ENCODE data around the gene IDUA. TPM values are rescaled to one million over a fixed set of nuclear protein-coding genes. Genes with fewer than 3 reads are reported as not detected.
A peak's percentile ranks its signal among the peaks of the same experiment; 100 is the strongest.
"Not testable (repeated sequence)": the region's sequence is repeated elsewhere in the genome, so short reads cannot be mapped to it uniquely, and the experiment has no call there.

IDUA gene
- total RNA-seq (2014; rRNA removed): 15.8 and 16.8 TPM in 2 replicates
- polyA plus RNA-seq (2012): 5.7 TPM

DNA sequence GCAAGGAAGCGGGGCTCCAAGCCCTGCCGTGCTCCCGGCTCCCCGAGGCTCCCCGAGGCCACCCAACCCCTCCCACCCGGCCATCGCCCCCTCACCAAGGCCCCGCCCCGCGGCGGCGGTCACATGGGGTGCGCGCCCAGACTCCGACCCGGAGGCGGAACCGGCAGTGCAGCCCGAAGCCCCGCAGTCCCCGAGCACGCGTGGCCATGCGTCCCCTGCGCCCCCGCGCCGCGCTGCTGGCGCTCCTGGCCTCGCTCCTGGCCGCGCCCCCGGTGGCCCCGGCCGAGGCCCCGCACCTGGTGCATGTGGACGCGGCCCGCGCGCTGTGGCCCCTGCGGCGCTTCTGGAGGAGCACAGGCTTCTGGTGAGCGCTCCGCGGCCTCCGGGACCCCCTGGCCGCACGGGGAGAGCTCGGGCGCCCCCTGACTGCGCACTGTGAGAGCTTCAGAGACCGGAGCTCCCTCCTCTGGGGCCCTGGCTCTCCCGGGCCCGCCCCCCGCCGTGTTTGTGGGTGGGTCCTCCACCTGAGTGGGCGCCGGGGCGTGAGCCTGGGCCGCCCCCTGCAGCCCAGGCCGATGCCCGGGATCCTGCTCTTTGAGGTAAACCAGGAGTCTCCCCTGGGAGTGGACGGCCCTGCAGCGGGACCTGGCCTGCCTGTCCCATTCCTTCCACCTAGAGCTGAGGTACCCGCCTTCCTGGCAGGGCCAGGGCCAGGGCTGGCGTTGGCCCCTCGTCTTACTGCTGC lies at the start of gene IDUA:
IDUA (plus strand) TSS at position 166 of the 745 bp plus-strand sequence; CDS start at position 207, 41 bp downstream.
- peak; percentile 63 for DNase-seq (ENCODE audit: low read depth)

DNA sequence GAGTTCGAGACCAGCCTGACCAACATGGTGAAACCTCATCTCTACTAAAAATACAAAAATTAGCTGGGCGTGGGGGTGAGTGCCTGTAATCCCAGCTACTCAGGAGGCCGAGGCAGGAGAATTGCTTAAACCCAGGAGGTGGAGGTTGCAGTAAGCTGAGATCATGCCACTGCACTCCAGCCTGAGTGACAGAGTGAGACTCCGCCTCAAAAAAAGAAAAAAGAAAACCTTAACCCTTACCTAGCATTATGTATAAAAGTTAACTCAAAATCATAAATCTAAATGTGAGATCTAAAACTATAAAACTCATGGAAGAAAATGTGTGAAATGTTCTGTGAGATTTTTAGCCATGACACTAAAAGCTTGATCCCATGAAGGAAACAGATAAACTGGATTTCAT lies 47.3 kb upstream of the IDUA start:
- DNase-seq (ENCODE audit: low read depth): not testable (repeated sequence)

DNA sequence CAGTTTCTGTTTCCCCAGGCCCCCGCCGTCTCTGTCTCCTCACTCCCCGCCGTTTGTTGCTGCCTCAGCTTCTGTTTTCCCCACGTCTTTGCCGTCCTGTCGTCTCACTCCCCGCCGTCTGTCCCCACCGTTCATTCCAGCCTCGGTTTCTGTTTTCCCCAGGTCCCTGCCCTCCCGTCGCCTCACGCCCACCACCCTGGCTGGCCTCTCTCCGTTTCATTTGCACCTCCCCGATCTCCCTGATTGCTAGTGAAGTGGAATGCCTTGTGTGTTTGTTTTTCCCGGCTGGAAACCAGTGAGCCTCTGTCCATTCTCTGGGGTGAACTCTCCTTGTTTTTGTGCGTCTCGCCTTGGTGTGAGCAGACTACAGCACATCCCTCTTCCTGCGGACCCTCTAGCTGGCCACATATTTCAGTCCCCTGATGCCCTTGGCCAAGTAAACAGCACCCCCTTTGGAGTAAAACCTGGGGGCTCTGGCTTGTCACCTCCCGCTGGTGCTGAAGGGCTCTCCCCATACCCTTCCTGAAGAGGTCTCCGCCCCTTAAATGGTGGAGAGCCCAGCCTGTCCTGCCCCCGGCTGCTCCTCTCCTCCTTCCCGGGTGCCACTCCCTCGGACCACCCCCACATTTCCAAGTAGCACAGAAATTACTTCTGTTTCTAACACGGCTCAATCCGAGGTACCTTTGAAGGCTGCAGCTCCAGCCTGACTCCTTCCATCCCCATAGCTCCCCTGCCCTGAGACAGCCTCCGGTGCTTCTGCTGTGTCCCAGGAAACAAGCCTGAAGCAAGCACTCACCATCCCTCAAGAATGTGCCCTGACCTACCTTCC lies 41.4 kb upstream of the IDUA start:
- no peak for DNase-seq (ENCODE audit: low read depth)

DNA sequence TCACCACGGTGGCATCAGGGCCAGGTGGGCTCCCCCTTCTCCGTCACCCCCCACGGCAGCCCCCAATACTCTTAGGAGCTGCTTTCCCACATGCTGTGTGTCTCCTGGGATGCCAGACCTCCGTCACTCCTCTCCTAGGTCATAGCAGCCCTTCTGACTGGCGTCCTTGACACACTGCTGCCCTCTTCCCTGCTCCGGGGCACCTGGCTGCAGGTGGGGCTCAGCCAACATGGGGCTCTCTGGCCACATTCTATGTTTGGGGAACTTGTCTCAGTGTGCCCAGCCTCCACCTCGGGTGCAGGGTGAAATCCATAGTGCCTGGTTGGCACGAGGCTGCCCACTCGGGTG lies 40.8 kb upstream of the IDUA start:
- no peak for DNase-seq (ENCODE audit: low read depth)

DNA sequence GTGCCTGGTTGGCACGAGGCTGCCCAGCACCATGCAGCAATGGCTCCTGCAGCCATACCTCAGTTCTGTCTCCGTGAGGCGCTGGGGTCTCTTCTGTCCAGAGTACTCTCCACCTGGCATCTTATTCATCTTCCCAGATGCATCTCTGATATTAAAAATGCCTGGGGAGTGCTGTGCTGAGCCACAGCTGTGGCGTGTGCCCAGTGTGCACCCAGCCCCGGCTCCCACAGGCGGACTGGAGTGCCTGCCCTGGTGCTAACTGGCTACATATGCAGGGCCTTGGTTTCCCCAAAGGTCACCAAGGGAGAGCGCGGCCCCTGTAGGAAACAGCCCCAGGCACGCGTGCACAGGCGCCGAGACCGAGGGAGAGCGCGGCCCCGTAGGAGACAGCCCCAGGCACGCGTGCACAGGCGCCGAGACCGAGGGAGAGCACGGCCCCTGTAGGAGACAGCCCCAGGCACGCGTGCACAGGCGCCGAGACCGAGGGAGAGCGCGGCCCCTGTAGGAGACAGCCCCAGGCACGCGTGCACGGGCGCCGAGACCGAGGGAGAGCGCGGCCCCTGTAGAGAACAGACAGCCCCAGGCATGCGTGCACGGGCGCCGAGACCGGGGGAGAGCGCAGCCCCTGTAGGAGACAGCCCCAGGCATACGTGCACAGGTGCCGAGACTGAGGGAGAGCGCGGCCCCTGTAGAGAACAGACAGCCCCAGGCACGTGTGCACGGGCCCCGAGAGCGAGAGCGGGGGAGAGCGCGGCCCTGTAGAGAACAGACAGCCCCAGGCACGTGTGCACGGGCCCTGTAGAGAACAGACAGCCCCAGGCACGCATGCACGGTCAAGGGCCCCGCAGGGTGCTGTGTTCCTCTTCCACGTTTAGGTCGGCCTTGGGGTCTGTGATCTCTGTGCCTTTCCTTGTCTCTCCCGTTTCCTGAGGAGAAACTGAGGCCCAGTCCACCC lies 40.0 kb upstream of the IDUA start:
- no peak for DNase-seq (ENCODE audit: low read depth)

DNA sequence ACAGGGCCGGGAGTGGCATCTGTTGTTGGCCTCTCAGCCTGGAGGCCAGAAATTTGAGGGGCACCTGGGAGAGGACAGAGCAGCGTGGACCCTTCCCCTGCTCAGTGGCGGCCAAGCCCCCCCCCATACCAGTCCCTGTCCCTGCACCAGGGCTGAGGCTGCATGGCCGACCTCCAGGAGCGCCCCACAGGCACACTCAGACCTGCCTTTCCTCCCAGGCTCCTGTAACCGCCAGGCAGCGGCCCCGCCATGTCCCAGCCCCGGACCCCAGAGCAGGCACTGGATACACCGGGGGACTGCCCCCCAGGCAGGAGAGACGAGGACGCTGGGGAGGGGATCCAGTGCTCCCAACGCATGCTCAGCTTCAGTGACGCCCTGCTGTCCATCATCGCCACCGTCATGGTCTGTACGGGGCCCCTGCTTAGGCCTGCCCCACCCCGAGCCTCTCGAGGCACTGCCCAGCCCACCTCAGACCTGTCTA lies 39.3 kb upstream of the IDUA start:
- DNase-seq (ENCODE audit: low read depth): no peak

DNA sequence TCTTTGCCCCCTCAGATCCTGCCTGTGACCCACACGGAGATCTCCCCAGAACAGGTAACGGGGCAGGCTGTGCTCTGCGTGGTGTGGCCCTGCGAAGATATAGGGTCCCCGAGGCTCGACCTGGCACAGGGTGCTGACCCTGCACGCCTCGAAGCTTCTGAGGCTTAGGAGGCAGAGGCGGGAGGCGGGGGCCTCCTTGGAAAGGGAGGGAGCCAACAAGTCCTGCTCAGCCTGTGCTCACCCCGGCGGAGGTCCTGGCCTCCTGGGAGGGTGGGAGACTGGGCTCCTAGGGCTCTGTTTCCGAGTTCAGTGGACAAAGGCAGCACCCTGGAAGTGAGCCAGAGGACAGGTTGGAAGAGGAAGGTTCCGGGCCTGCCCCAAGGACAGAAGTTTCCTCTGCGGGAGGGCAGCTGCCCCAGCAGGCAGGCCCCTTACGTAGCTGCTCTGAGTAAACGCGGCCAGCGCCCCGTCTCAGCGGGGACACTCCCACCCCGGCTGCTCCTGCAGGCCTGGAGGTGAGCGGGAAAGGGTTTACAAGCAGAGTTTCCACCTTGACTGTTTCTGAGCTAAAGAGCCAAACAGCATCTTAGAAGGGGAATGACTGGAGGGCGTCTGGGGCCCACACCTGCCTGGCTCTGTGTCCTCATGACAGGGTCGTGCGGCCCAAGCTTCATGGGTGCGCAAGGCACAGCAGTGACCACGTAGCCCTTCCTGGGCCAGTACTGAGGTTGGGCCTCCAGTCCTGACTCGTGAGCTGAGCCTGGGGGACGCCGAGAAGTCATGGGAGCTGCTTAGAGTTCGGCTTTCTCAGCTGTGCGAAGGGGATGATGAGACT lies 38.5 kb upstream of the IDUA start:
- no peak for DNase-seq (ENCODE audit: low read depth)

DNA sequence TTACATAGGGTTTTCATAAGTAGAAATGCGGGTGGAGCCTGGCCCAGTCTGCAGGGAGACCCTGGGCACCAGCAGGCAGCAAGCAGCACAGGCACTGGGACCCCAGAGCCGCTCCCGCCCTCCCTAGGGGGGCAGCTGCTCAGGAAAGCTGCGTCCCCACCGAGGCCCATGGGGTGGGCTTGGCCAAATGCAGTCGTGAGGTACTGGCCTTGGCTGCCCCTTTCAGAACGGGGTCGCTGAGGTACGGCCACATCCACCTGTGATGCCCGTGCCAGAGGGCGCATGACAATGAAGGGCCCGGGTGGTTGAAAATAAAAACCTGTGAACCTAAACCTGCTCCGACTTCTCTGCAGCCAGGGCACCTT lies 37.9 kb upstream of the IDUA start:
- no peak for DNase-seq (ENCODE audit: low read depth)

DNA sequence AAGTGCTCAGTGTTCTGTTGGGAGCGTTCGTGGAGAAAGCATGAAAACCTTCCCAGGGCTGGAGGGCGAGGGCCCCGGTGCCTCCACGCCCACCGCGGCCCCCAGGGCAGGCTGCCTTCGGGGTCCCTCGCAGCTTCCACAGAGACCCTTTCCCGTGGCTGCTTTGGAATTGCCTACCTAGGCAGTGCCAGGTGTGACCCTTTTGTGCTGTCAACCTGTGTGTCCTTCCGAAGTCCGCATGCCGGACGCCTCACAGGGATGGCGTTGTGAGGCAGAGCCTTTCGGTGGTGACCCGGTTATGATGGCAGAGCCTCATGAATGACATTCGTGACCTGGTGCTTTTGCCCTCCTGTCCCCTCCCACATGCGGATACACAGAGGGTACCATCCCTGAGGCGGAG lies 37.2 kb upstream of the IDUA start:
- DNase-seq (ENCODE audit: low read depth): no peak

DNA sequence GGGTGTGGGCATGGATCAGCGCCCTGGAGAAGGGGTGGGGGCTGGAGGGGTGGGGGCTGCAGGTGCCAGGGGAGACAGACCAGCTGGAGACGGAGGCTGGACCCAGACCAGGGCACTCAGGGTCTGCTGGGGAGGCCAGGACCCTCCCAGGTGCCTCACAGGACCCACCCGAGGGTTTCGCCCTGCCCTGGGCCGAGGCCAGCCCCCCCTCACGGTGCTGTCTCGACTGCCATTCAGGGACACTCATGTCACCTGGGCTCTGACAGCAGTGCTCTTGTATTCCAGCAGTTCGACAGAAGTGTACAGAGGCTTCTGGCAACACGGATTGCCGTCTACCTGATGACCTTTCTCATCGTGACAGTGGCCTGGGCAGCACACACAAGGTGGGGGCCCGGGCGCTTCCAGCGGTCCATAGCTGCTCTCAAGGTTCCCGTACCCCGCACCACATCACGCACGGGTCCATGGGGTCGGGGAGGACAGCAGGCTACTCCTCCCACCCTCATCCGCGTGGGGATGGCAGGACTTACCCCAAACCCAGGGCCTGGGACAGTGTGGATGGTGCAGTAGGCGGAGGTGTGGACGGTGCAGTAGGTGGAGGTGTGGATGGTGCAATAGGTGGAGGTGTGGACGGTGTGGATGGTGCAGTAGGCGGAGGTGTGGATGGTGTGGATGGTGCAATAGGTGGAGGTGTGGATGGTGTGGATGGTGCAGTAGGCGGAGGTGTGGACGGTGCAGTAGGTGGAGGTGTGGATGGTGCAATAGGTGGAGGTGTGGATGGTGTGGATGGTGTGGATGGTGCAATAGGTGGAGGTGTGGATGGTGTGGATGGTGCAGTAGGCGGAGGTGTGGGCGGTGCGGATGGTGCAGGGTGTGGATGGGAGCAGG lies 36.5 kb upstream of the IDUA start:
- DNase-seq (ENCODE audit: low read depth): no peak

DNA sequence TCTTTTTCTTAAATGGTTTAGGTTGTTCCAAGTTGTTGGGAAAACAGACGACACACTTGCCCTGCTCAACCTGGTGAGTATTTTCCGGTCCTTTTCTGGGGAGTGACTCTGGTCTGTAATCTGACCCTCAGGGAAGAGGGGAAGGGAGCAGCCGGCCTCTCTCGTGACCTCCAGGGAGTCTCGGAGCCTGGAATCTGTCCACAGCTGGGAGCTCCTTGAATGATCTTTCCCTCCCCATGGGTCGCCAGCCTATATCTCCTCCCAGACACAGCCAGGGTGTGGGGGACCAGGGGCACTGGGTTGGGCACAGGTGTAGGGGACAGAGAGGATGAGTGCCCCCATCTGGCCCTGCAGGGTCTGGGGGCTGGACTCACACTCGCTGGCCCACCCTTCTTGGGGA lies 35.7 kb upstream of the IDUA start:
- no peak for DNase-seq (ENCODE audit: low read depth)

DNA sequence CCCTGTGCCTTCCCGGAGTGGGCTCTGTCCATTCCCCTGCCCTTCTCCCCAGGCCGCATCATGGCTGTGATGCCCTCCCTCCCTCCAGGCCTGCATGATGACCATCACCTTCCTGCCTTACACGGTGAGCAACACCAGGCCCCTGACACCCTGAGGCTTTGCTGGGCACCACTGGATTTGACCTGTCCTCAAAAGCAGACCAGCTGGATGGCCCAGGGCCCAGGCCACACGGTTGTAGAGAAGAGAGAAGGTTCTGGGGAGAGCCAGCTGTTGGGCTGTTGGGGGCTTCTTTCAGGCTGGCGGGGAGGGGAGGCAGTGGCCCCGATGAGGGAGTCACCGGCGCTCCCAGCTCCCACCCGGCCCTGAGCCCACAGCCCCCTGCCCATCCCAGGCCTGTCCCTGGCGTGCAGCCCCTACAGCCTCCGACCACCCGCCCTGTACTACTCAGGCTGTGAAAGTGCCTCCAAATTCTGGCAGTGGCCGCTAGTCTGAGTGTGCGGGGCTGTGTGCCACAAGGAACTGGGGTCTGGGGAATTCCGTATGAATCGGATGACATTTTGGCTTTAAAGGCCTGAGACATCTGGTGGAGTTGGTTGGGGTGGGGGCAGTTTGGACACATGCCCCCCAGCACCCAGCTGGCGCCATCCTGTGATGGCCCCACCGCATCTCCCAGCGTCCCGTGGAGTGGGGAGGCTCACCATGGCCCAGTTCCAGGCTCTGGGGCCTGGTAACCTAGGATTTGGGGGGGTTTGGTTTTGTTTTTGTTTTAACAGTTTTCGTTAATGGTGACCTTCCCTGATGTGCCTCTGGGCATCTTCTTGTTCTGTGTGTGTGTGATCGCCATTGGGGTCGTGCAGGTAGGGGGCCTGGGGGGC lies 35.0 kb upstream of the IDUA start:
- no peak for DNase-seq (ENCODE audit: low read depth)

DNA sequence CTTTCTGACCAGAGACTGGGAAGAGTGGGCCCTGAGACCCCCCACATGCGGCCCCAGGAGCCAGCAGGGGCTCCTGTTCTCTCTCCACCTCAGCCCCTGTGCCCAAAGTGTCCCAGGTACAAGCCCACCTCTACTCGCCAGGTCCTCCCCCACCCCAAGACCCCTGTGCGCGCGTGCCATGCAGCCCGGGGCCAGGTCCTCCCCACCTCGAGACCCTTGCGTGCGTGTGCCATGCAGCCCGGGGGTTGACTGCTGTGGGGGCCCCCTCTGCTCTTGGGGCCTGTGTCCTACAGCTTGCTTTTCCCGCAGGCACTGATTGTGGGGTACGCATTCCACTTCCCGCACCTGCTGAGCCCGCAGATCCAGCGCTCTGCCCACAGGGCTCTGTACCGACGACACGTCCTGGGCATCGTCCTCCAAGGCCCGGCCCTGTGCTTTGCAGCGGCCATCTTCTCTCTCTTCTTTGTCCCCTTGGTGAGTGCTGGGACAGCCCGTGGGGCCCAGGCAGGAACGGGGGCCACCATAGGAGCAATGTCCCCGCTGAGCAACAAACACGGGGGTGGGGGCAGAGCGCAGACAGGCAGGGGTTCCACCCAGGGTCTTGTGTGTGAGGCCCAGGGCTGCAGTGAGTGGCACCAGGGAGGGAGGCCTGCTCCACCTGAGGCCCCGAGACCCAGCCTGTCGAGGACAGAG lies 33.8 kb upstream of the IDUA start:
- no peak for DNase-seq (ENCODE audit: low read depth)

DNA sequence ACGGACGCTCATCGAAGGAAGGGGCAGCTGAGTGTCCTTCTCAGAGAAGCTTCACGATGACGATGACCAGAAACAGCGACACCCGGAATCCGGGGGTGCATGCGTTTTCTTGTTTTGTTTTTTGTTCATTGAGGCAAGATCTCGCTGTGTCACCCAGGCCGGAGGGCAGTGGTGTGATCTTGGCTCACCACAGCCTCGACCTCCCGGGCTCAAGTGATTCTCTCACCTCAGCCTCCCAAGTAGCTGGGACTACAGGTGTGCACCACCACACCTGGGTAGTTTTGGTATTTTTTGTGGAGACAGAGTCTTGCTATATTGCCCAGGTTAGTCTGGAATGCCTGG lies 33.3 kb upstream of the IDUA start:
- no peak for DNase-seq (ENCODE audit: low read depth)

DNA sequence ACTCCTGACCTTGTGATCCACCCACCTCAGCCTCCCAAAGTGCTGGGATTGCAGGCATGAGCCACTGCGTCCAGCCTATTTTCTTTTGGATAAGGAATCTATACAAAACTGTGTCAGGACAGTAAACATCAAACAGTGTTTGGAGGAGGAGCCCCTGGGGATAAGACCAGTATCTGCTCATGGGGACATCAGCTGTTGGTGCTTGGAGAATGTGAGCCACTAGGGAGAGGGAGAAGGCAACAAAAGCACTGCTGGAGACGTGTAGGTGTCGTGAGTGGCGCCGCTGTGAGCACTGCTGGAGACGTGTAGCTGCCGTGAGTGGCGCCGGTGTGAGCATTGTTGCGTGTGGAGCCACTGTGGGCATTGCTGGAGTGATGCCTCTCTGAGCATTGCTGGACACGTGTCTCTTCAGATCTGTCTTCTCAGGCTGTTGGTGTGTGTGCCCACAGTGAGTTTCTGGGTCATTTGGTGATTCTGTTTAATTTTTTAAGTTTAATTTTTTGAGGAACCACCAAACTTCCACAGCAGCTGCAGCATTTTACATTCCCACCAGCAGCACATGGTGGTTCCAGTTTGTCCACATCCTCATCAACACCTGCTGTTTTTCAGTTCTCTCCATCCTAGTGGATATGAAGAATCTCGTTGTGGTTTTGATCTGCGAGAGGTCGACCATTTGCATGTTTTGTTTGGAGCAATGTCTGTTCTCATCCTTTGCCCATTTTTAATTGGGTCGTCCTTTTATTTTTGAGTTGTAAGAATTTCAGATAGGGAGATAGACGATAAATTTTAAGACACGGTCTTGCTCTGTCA lies 32.4 kb upstream of the IDUA start:
- DNase-seq (ENCODE audit: low read depth): peak; percentile 62

DNA sequence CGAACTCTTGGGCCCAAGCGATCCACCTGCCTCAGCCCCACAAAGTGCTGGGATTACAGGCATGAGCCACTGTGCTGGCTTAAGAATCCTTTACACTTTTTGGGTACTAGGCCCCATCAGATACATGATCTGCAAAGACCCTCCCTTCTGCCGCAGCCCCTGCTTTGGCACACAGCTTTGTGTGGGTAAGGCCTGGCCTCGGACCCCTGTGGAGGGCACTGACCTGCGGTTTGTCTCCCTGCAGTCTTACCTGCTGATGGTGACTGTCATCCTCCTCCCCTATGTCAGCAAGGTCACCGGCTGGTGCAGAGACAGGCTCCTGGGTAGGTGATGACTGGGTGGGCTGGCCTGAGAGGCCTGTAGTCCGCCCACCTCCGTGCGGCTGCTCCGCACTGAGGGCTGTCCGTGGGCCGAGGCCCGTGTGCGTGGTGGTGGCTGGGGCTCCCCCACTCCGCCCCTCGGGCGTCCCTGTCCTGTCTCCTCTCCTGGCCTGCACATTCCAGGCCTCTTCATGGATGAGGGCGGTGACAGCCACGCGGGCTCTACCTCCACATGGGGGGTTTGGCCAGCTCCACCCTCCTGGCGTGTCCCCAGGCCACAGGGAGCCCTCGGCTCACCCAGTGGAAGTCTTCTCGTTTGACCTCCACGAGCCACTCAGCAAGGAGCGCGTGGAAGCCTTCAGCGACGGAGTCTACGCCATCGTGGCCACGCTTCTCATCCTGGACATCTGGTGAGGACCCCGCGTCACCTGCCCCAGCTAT lies 31.5 kb upstream of the IDUA start:
- DNase-seq (ENCODE audit: low read depth): no peak

DNA sequence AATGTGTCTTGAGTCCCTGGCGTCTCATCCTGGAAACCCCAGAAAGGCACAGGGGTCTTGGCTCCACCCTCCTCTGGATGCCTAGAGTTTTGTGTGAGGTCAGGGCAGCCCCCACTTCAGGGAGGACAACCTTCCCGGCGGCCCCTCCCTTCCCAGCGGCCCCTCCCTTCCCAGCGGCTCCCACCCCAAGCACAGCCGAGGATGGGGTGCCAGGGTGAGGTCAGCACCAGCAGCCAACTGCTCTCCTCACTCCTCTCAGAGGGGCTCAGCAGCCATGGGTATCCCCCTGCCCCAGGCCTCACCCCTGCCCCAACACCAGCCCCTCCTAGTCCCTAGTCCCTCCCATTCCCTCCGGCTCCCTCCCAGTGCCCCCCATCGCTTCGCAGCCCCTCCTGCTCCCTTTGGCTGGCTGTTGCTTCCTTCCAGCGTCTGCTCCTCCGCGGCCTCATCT lies 30.9 kb upstream of the IDUA start:
- DNase-seq (ENCODE audit: low read depth): no peak

Measured in LHCN-M2 (cell line).